HG02623 (cell line): ENCODE results near the gene ZNF470.

ENCODE experiments used
- ATAC-seq: cut with Tn5 transposase; IDR thresholded peaks from one replicate; pipeline ENCODE4 v1.9.1; 2021; ENCODE audit warnings: moderate library complexity; ENCODE audit not compliant: unreplicated experiment

The ZNF470 gene

GRCh38 chr19:56608274-56608964 is 41.2 kb downstream of the ZNF470 start:
- ATAC-seq = no peak

- no peak for ATAC-seq
Measured at GRCh38 chr19:56611288-56611687, 44.0 kb downstream of the ZNF470 start.

DNA sequence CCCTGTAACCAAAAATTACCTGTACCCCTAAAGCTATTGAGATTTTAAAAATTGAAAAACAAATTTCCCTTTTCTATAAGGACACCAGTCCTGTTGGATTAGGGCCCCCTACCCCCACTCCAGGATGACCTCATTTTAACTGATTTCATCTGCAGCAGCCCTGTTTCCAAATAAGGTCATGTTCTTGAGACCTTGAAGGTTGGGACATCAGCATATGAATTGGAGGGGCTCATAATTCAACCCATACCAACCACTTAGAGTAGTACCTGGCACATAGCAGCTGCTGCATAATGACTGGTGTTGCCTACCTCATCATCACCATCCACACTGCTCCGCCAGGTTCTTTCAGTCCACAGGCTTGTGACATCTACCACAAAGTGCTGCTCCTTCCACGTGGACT is 45.5 kb downstream of the ZNF470 start:
- no peak for ATAC-seq

- no peak for ATAC-seq
Measured at GRCh38 chr19:56613639-56614038, 46.4 kb downstream of the ZNF470 start.

GRCh38 chr19:56617531-56617930 is 50.3 kb downstream of the ZNF470 start:
- ATAC-seq = no peak

DNA sequence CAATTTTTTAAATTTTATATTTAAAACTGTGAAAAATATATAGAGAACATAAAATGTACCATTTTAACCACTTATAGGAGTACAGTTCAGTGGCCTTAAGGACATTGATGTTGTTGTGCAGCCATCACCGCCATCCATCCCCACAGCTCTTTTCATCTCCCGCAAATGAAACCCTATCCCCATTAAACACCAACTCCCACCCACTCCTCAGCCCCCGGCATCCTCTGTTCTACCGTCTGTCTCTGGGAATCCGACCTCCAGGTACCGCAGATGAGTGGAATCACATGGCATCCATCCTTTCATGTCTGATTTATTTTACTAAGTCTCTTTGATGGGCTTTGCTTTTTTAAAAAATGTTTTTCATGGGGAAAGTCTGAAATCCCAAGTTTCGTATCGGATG is 51.9 kb downstream of the ZNF470 start:
- no peak for ATAC-seq

DNA sequence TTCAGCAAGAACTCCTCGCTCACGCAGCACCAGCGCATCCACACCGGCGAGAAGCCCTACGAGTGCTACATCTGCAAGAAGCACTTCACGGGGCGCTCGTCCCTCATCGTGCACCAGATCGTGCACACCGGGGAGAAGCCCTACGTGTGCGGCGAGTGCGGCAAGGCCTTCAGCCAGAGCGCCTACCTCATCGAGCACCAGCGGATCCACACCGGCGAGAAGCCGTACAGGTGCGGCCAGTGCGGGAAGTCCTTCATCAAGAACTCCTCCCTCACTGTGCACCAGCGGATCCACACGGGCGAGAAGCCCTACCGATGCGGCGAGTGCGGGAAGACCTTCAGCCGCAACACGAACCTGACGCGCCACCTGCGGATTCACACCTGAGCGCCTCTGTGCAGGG is 55.1 kb downstream of the ZNF470 start:
- ATAC-seq = no peak

DNA sequence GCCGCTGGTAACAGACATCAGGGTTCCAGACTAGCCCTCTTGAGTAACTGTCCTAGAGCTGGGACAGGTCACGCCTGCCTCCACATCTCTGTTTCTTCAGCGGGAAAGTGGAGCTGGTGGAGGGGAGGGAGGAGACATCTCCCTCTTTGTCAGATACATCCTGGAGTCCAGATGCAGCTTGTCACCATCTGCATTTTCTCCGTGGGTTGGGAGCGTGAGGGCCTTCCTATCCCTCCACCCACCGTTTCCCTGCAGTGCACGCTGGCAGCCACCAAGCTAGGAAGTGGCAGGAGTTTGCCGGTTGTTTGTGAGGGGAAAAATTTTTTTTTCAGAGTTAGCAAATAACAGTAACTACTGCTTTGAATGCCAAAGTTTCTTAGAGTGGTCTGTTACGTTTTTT is 55.7 kb downstream of the ZNF470 start:
- ATAC-seq = no peak

DNA sequence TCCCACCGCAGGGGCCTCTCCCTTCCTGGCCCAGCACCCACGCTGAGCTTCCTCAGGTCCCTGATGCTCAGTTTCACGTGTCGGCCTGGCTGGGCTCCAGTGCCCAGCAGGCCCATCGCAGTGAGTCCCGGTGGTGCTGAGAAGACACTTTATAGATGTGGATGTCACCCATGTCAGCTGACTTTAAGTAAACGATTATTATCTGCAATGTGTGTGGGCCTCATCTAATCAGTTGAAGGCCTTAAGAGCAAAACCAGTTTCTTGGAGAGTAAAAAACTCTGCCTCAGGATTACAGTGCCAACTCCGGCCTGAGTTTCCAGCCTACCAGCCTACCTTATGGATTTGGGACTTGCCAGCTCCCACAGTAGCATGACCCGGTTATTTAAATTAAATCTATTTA is 58.4 kb downstream of the ZNF470 start:
- no peak for ATAC-seq

GRCh38 chr19:56633021-56633420 is 65.8 kb downstream of the ZNF470 start:
- no peak for ATAC-seq

GRCh38 chr19:56637976-56638555 is 70.8 kb downstream of the ZNF470 start:
- no peak for ATAC-seq
